Mesodermal cell (in vitro differentiated cells): ENCODE data around the gene IL4R.
A peak's percentile ranks its signal among the peaks of the same experiment; 100 is the strongest.

Source experiments
- H3K27ac ChIP-seq: 2 replicates; pipeline ENCODE4 v1.7.0; 2013; ENCODE audit warnings: mild to moderate bottlenecking, low read depth, low read length, moderate library complexity; ENCODE audit not compliant: severe bottlenecking
- H3K36me3 ChIP-seq: 2 replicates; pipeline ENCODE4 v1.7.1; 2013; ENCODE audit warnings: mild to moderate bottlenecking, low read length, moderate library complexity; ENCODE audit not compliant: control insufficient read depth, insufficient read depth
- H3K4me1 ChIP-seq: one replicate; pipeline ENCODE4 v1.7.1; 2013; ENCODE audit warnings: mild to moderate bottlenecking, low read length; ENCODE audit not compliant: insufficient read depth, control insufficient read depth, poor library complexity, severe bottlenecking
- H3K4me3 ChIP-seq: 2 replicates; pipeline ENCODE4 v1.7.0; 2013; ENCODE audit warnings: low read length, control low read depth, mild to moderate bottlenecking; ENCODE audit not compliant: insufficient read depth, poor library complexity, severe bottlenecking; ENCODE audit errors: extremely low read depth
- H3K9me3 ChIP-seq: 2 replicates; pipeline ENCODE4 v1.7.1; 2013; ENCODE audit warnings: mild to moderate bottlenecking, low read length, moderate library complexity; ENCODE audit not compliant: control insufficient read depth
- WGBS, 2 experiments: methylation state at CpG; one replicate each; pipeline ENCODE4 v1.1.5; 2013; ENCODE audit warnings: missing lambda C conversion rate in 2 of 2; ENCODE audit not compliant: insufficient coverage in 2 of 2; 5-methylcytosine and 5-hydroxymethylcytosine counted together

IL4R gene

DNA sequence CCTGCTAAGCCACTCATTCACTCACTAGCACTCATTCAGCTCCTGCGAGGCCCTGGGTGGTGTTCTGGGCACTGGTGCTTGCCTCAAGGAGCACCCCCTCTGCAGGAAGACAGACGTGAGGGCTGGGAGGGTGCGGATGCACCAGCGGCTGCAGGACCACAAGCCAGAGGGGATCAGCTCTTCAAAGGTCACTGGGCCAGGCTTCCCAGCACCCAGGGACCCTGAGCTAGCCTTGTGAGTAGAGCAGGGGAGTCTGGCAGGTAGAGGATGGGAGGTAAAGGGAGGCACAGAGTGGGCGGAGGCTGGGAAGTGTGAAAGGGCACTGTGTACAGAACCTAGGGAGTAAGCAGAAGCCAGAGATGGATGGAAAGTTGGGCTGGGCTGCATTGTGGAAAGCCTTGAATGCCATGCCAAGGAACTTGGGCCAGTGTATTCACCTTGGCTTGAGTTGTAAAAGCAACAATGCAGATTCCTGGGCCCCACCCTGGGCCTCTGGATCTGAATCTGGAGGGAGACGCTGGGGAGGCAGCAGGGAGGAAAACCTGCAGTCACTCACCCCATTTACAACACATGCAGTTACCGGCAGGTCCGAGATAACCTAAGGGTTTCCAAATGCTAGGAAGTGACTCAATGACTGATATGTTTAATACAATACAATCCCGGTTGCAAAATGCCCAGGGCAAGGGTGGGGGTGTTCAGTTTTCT, 1.7 kb downstream of the IL4R start:
- no peaks in the 10 kb centered on the region for H3K36me3 ChIP-seq
- H3K4me1 ChIP-seq: peaks cover 10% of the 10 kb centered on the region
- H3K27ac ChIP-seq: no peak overlapping the region
- WGBS, 2 experiments: 75 to 81% methylated on average over 6 of the region's 9 CpGs
- no peaks in the 10 kb centered on the region for H3K9me3 ChIP-seq
- H3K4me3 ChIP-seq: peak overlapping the region; percentile 79

DNA sequence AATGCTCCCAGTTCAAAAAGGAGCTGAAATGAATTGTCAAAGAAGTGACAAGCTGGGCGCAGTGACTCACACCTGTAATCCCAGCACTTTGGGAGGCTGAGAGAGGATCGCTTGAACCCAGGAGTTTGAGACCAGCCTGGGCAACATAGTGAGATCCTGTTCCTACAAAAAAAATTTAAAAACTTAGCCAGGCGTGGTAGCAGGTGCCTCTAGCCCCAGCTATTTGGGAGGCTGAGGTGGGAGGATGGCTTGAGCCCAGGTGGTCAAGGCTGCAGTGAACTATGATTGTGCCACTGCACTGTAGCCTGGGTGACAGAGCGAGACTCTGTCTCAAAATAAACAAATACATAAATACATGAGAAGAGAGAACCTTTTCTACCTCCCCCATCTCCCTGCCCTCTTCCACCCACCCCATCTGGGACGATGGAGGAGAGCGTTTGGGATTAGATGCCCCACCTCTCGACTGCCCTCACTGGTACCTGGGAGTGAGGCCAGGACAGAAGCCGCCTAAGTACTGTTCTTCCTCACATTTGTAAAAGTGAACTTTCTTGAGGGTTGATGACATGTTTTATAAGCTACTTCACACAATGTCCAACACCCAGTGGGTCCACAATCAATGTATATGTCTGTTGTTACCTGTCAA, 2.4 kb downstream of the IL4R start:
- no peak overlapping the region for H3K27ac ChIP-seq
- WGBS, 2 experiments: 91 to 94% methylated on average over 5 to 7 of the region's 8 CpGs
- H3K9me3 ChIP-seq: no peaks in the 10 kb centered on the region
- H3K36me3 ChIP-seq: no peaks in the 10 kb centered on the region
- no peak overlapping the region for H3K4me3 ChIP-seq
- H3K4me1 ChIP-seq: peaks cover 10% of the 10 kb centered on the region

DNA sequence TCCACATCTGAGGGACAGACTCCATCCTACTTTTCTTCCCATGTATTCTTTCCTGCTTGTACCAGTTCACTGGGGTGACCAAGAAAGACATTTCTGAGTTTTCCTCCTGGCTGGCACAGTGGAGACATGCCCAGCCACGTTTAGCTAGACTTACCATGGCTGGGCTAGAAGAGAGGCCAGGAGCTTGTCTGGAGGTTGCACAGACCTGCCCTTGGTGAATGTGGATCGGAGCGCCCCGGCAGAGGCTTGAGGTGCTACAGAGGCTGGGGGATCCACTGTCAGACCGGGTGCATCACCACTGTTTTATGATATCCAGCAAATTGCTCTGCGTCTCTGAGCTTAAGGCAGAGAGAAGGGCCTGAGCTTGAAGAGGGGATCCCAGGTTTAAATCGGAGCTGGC, 3.5 kb downstream of the IL4R start:
- no peaks in the 10 kb centered on the region for H3K36me3 ChIP-seq
- H3K4me1 ChIP-seq: peaks cover 10% of the 10 kb centered on the region
- H3K27ac ChIP-seq: no peak overlapping the region
- no peaks in the 10 kb centered on the region for H3K9me3 ChIP-seq
- no peak overlapping the region for H3K4me3 ChIP-seq
- 79 to 83% methylated on average over 6 to 7 of the region's 7 CpGs for WGBS, 2 experiments

GRCh38 chr16:27317738-27318391, 4.1 kb downstream of the IL4R start:
- no peaks in the 10 kb centered on the region for H3K9me3 ChIP-seq
- no peaks in the 10 kb centered on the region for H3K36me3 ChIP-seq
- H3K4me3 ChIP-seq: no peak overlapping the region
- no peak overlapping the region for H3K27ac ChIP-seq
- H3K4me1 ChIP-seq: peaks cover 10% of the 10 kb centered on the region
- WGBS, 2 experiments: 90 to 95% methylated on average over 10 of the region's 10 CpGs

DNA sequence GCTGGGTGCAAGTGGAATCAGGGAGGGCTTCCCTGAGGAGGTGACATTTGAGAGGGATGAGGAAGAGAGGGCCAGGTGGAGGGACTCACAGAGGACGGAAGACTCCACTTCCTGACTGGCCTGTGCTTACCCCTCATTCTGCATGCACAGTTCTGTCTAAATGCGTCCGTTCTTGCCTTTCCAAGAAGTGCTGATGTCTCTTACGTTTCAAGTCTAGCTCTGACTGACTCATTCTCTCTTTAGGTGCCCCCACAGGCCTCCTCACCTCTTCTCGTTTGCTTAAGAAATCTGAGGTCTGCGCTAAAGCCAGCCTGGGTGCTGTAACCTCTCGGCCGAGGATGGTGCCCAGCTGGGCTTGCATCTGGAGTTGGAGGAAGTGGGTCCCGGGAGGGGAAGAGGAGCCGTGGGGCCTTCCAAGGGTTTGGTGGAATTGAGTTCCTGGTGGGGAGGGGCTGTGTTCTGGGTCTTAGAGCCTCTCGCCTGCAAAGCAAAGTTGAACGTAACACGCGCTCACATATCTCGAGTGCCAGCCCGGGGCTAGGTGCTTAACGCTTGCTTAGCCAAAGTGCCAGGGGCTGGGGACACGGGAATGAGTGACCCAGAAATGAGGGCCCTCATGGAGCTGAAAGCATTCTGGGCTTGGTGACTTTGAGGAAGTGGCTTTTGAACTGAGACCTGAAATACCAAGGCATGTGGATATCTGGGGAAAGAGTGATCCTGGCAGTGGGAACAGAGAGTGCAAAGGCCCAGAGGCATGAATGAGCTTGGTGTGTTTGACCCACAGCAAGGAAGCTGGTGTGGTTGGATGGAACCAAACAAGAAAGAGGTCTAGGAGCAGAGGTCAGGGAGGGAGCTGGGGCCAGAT, 4.8 kb downstream of the IL4R start:
- H3K4me3 ChIP-seq: no peak overlapping the region
- no peaks in the 10 kb centered on the region for H3K9me3 ChIP-seq
- WGBS, 2 experiments: 86 to 89% methylated on average over 11 to 13 of the region's 18 CpGs
- H3K27ac ChIP-seq: no peak overlapping the region
- no peaks in the 10 kb centered on the region for H3K36me3 ChIP-seq
- H3K4me1 ChIP-seq: peaks cover 10% of the 10 kb centered on the region

DNA sequence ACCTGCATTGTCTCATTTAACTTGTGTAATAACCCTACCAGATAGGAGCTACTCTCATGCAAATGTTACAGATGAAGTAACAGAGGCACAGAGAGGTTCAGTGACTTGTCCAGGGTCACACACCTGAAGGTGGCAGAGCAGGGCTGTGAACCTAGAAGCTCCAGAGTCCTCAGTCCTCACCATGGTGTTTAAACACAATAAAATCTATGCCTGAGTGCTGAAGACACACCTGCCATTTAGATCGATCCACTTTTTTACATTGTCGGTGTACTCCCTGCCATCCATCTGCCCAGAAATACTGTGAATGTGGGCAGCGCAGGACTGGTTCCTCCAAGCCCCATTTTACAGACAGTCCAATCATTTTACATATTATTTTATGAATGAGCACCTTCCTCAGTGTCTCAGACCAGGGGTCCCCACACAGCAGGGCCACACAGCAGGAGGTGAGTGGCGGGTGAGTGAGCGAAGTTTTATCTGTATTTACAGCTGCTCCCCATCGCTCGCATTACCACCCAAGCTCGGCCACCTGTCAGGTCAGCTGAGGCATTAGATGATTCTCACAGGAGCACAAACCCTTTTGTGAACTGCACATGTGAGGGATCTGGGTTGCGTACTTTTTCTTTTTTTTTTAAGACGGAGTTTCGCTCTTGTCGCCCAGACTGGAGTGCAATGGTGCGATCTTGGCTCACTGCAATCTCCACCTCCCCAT, 5.6 kb downstream of the IL4R start:
- Histone ChIP-seq H3K4me1 (peaks cover 10% of the 10 kb centered on the region), H3K36me3 (no peaks in the 10 kb centered on the region), H3K9me3 (no peaks in the 10 kb centered on the region), H3K4me3 (no peak overlapping the region), H3K27ac (no peak overlapping the region)
- WGBS, 2 experiments: 92 to 96% methylated on average over 8 to 9 of the region's 13 CpGs

GRCh38 chr16:27320261-27321012, 6.7 kb downstream of the IL4R start:
- H3K9me3 ChIP-seq: no peaks in the 10 kb centered on the region
- WGBS, 2 experiments: 90 to 96% methylated on average over 5 to 11 of the region's 12 CpGs
- H3K27ac ChIP-seq: no peak overlapping the region
- H3K36me3 ChIP-seq: no peaks in the 10 kb centered on the region
- H3K4me3 ChIP-seq: no peak overlapping the region
- H3K4me1 ChIP-seq: peaks cover 4% of the 10 kb centered on the region

DNA sequence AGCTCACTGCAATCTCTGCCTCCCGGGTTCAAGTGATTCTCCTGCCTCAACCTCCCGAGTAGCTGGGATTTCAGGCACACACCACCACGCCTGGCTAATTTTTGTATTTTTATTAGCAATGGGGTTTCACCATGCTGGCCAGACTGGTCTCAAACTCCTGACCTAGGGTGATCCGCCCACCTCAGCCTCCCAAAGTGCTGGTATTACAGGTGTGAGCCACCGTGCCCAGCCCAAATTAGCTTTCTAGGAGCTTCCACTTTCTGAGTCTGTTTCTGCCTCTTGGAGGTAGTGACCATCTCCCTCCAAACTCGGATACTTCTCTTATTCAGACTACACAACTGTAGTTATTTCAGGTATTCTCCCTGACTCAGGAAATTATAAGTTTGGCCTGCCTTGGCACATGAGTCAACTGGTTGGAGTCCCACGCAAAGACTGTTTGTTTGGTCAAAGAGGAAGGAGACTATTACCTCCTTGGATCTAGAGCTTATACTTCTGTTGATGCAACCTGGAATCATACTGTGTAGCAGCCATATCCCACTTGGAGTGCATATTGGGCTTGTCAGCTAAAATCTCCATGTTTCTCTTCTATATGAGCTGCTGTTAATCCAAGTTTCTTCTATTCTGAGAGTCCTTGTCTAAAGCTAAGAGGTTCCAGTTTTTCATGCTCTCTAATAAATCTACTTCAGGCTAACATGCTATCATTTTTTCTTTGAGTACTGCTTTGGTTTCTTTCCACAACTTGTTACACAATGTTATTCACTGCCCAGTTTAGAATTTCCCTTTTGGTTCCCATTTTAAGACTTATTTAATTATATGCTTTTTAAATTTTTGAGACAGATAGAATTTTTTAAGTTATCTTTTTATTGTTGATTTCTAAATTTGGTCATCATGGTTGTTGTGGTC, 7.5 kb downstream of the IL4R start:
- Histone ChIP-seq H3K27ac (no peak overlapping the region), H3K4me1 (peaks cover 6% of the 10 kb centered on the region), H3K36me3 (no peaks in the 10 kb centered on the region), H3K9me3 (no peaks in the 10 kb centered on the region), H3K4me3 (no peak overlapping the region)
- 92 to 94% methylated on average over 4 to 7 of the region's 7 CpGs for WGBS, 2 experiments
